ENCODE results near the gene EVA1A.

GRCh38 chr2:75545387-75545786 lies 15.4 kb downstream of the EVA1A start:
- TF ChIP-seq, protein P1, sequence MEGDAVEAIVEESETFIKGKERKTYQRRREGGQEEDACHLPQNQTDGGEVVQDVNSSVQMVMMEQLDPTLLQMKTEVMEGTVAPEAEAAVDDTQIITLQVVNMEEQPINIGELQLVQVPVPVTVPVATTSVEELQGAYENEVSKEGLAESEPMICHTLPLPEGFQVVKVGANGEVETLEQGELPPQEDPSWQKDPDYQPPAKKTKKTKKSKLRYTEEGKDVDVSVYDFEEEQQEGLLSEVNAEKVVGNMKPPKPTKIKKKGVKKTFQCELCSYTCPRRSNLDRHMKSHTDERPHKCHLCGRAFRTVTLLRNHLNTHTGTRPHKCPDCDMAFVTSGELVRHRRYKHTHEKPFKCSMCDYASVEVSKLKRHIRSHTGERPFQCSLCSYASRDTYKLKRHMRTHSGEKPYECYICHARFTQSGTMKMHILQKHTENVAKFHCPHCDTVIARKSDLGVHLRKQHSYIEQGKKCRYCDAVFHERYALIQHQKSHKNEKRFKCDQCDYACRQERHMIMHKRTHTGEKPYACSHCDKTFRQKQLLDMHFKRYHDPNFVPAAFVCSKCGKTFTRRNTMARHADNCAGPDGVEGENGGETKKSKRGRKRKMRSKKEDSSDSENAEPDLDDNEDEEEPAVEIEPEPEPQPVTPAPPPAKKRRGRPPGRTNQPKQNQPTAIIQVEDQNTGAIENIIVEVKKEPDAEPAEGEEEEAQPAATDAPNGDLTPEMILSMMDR (conservative IDR thresholded peaks at IDR 0.05), result no peak
- TF ChIP-seq EZH2 (IDR thresholded peaks at IDR 0.05; ENCODE audit: low read depth), result no peak
